GM12872 (cell line): ENCODE data around the gene RAD18.

ENCODE experiments used
- CTCF ChIP-seq: IDR thresholded peaks from 3 replicates; pipeline ENCODE4 v1.5.1; 2011; ENCODE audit warnings: low read depth, mild to moderate bottlenecking, low read length, moderate library complexity; ENCODE audit not compliant: insufficient read depth

RAD18 gene

GRCh38 chr3:8847317-8847716, 116.0 kb downstream of the RAD18 start:
- no peak for TF ChIP-seq CTCF

GRCh38 chr3:8846176-8846575, 117.1 kb downstream of the RAD18 start:
- TF ChIP-seq CTCF: no peak

GRCh38 chr3:8845641-8846040, 117.6 kb downstream of the RAD18 start:
- no peak for TF ChIP-seq CTCF

DNA sequence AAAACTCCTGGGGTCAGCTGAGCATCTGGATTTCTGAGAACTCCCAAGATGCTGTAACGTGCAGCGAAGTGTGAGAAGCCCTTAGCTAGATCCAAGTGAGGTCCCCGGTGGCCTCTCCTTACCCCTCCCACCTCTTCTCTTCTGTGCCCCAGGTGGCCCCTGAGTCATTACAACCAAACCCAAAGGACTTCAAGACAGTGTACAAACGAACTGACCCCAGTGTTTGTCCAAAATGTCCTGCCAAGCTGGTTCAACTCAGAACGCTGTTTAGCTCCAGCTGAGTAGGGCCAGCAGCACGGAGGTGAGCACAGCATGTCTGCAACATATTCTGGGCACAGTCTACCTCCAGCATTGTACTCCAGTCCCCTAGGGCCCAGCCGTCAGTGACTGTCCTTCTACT, 119.9 kb downstream of the RAD18 start:
- TF ChIP-seq CTCF: no peak

GRCh38 chr3:8842293-8842692, 121.0 kb downstream of the RAD18 start:
- TF ChIP-seq CTCF: no peak

DNA sequence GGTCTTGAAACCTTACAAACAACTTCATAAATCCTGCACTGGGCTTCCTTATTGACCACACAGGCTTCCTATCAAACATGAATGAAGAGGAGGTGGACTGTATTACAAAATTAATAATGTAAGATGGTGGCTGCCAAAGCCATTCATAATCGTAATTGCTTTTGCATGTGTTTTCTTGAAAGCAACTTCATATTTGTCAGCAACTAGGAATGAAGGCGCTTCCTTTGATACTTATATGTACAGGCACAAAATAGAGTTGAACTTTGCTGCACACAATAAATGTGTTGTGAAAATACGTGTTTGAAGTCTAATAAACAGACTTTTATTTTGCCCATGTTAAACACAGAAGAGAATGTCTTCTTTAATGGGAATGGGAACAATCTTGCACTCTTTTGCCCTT, 121.8 kb downstream of the RAD18 start:
- no peak for TF ChIP-seq CTCF

DNA sequence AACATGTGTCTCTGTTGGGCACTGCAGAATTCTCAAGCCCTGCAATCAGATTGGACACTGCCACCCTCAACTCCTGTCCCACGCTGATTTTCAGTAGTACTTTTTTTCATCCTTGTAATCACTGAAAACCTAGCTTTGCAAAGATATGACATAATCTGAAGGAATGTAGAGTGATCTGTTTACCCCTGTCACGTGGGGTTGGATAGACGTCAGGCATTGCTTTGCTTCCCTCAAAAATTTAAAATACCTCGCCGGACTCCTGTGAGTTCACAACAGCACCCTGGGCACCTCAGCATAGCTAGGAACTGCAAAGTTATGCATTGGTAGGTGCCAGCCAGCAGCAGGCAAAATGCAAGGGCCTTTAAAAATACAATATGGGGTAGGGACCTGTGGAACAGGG, 122.7 kb downstream of the RAD18 start:
- no peak for TF ChIP-seq CTCF

- TF ChIP-seq CTCF: no peak
Measured at GRCh38 chr3:8839607-8840325, 123.5 kb downstream of the RAD18 start.
